ENCODE measurements around the gene CPT1B.
"Not testable (repeated sequence)": the region's sequence is repeated elsewhere in the genome, so short reads cannot be mapped to it uniquely, and the experiment has no call there.

The CPT1B gene

GRCh38 chr22:50577987-50578775 is at the start of gene CPT1B:
Gene CPT1B (minus strand): TSS chr22:50578427. CDS start chr22:50577915, 512 bp downstream.
- no peak for DNase-seq (ENCODE audit: extremely low spot score, insufficient read length, low read depth)
- FAIRE-seq: no peak

DNA sequence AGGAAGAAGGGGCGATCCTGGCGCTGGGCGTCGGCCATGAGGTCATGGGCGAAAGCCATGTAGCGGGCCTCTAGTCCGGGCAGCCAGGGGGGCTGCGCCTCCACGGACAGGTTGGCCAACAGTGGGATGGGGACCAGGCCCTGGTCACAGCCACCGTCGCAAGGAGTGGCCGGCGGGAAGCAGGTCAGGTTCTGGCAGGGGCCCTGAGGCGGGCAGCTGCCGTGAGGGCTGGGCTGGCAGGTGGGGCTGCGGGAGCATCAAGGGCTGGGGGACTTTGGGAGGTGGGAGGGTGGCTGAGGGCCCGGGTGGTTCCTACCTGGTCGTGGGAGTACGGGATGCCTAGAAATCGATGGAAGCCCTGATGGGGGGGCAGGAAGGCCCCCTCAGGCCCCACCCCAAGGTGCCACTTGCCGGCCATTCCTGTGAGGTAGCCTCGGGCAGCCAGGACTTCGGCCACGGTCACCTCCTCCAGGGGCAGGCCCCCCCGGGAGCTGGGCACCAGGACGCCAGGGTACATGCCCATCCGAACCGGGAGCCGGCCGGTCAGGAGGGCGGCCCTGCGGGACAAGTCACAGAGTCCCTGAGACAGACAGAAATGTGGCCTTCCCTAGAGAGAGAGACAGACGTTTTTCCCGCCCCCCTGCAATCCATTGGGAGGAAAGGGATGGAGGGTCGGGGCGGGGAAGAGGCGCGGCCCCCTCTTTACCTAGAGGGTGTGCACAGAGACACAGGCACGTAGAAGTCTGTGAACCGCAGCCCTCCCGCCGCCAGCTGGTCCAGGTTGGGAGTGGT is 48.8 kb upstream of the CPT1B start:
- FAIRE-seq (no peak), DNase-seq (ENCODE audit: extremely low spot score, insufficient read length, low read depth) (no peak)

DNA sequence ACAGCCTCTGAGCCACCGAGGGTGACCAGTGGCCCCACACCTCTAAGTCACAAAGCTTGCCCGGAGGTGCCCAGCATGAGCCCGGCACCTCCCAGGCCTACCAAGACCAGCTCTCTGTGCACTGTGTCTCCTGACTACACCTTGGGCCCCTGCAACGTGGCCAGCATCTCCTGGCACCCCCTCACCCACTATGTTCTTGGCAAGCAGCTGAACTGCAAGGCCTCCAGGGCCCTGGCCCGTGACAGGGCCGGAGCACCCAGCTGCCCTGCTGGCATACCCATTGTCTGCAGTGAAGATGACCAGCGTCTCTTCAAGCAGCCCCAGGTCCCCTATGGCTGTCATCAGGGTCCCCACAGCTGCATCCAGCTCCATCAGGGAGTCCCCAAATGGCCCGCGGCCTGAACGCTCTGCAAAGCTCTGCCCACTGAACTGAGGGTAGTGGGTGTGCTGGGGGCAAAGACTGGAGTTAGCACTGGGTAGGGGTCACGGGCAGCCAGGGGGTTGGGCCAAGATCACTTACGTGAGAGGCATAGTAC is 48.2 kb upstream of the CPT1B start:
- FAIRE-seq: no peak
- no peak for DNase-seq (ENCODE audit: extremely low spot score, insufficient read length, low read depth)

- DNase-seq (ENCODE audit: extremely low spot score, insufficient read length, low read depth) (no peak), FAIRE-seq (no peak)
These were observed 47.5 kb upstream of the CPT1B start for GRCh38 chr22:50625568-50626313.

DNA sequence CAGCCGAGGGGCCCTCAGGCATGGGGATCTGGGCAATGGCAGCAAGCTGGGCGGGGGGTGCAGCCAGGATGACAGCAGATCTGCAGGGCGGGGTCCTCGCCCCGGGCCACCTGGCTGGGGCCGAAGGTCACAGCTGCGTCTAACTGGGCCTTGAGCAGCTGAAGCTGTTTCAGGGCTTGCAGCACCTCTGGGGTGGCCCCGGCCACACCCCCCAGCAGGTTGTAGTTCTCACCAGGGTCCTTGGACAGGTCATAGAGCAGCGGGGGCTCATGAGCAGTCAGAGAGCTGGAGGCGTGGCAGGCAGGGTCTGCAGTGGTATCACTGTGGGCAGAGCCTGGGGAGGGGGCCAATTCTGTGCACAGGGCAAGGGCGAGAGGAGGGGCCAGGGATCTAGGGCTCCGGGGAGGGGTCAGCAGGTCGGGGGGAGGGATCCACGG is 46.9 kb upstream of the CPT1B start:
- DNase-seq (ENCODE audit: extremely low spot score, insufficient read length, low read depth): no peak
- FAIRE-seq: no peak

GRCh38 chr22:50624347-50625130 is 46.3 kb upstream of the CPT1B start:
- no peak for FAIRE-seq
- no peak for DNase-seq (ENCODE audit: extremely low spot score, insufficient read length, low read depth)

- no peak for DNase-seq (ENCODE audit: extremely low spot score, insufficient read length, low read depth)
- no peak for FAIRE-seq
These were observed 44.6 kb upstream of the CPT1B start for GRCh38 chr22:50622723-50623327.

GRCh38 chr22:50621948-50622722 is 43.9 kb upstream of the CPT1B start:
- DNase-seq (ENCODE audit: extremely low spot score, insufficient read length, low read depth): no peak
- no peak for FAIRE-seq

DNA sequence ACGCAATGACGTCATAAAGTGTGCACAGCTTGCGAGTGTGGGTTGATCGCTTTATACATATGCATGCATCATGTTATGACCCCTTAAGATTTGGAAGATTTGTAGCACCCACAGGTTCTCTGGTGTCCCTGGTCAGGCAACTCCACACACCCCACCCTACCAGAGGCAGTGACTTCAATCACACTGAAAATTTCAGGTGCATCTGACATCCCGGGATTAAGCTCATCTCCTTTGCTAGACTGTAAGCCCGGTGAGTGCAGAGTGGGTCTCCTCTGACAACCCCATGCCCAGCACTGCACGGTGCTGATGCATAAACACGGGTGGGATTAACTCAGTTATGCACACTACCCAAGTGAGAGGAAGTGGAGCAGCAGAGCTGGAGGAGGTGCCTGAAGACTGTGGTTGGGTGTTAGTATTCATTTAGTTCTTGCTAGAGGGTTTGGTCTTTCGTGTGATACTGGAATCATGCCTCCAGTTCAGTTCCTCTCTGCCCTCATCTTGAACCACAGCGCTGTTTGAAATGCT is 43.2 kb upstream of the CPT1B start:
- FAIRE-seq: peak; percentile 95
- no peak for DNase-seq (ENCODE audit: extremely low spot score, insufficient read length, low read depth)

- DNase-seq (ENCODE audit: extremely low spot score, insufficient read length, low read depth) (no peak), FAIRE-seq (no peak)
These were observed 42.5 kb upstream of the CPT1B start for GRCh38 chr22:50620593-50621355.

GRCh38 chr22:50614296-50614695 is 36.1 kb upstream of the CPT1B start:
- not testable (repeated sequence) for FAIRE-seq; DNase-seq (ENCODE audit: extremely low spot score, insufficient read length, low read depth)

DNA sequence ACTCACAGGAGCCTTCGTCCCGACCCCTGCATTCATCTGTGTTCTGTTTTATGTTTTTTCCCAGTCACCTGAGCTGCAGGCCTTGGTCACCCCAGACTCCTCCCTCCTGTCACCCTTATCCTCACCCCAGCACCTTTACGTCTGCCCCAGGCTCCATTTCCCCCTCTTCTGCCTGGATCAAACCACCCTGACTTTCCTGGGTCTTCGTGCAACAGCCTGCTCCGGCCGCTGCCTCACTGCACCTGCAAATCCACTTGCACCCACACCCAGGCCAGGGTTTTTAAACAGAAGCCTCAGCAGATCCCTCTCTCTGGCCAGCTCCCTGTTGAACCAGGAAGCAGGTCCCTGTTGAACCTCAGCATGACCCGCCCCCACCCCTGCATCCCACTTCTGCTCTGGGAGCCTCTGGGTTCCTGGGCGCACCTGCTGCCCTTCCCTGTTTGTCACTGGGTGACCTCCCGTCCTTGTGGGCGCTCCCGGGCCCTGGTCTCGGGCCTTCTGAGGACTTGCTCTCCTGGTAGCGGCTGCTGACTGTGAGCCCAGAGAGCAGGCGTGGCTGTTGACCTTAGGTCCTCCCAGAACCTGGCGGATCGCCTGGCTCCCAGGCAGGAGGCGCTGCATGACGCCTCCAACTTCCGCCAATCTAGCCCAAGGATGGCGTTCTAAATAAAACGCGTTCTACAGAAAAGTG is 35.2 kb upstream of the CPT1B start:
- no peak for DNase-seq (ENCODE audit: extremely low spot score, insufficient read length, low read depth)
- no peak for FAIRE-seq

GRCh38 chr22:50612528-50613221 is 34.4 kb upstream of the CPT1B start:
- DNase-seq (ENCODE audit: extremely low spot score, insufficient read length, low read depth) (no peak), FAIRE-seq (no peak)

GRCh38 chr22:50612168-50612527 is 33.9 kb upstream of the CPT1B start:
- DNase-seq (ENCODE audit: extremely low spot score, insufficient read length, low read depth) (no peak), FAIRE-seq (no peak)

- DNase-seq (ENCODE audit: extremely low spot score, insufficient read length, low read depth) (no peak), FAIRE-seq (no peak)
These were observed 33.3 kb upstream of the CPT1B start for GRCh38 chr22:50611341-50612060.

DNA sequence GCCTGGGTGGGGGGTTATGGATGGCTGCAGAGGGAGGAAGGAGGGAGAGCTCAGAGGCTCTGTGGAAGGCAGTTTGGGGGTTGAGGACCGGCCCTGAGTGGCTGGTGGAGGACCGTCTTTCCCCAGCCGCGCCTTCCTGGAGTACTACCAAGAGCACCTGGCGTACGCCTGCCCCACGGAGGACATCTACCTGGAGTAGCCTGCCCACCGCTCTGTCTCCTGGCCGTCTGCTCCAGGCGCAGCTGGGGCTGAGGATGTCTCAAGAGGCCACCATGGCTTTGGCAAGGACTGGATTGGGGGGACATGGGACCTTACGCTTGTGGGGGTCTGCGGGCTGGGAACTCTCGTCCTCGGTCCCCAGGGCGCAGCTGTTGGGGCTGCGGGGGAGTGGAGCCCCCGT is 32.4 kb upstream of the CPT1B start:
- DNase-seq (ENCODE audit: extremely low spot score, insufficient read length, low read depth) (no peak), FAIRE-seq (no peak)

All from GM18507 (cell line).